ENCODE measurements around the gene PAQR8. TPM values are rescaled to one million over a fixed set of nuclear protein-coding genes. Genes with fewer than 3 reads are reported as not detected.
A peak's percentile ranks its signal among the peaks of the same experiment; 100 is the strongest.

Gene PAQR8
- total RNA-seq, 1 donor from 2014 or later = 1.5 TPM

DNA sequence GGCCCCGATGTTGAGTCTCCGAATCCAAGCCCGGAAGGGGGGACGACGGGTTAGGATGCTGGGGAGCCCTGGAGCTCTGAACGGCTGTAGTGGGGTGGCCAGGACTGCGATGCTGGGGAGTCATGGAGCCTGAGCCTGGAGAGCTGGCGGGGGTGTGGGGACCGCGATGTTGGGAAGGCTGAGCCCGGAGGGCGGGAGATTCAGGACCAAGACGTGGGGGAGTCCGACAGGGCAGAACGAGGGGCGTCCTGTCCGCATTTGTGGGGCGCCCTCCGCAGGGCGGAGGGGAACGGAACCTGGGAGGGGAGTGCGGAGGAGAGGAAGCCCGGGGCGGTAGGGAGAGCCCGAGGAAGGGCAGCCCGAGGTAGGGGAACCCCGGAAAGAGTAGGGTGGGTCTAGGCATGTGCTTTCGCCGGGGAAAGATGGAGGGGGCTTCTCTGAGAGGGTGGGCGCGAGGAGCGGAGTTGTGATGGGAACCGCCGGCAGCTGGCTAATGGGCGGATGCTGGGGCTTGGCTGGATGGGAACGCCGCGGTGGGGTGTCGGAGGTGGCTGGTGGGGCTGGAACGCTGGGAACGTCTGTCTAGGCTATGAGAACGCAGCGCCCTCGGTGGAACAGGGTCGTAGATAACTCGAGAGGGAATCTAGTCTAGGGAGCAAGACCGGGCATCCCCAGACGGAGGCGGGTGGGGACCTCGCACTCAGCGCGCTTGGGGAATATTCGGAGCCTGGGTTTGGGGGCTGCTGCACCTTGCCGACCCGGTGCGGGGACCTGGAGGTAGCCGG lies 684 bp downstream of the PAQR8 start:
- Histone ChIP-seq H3K27me3 (ENCODE audit: insufficient read depth, low read length) (no peaks in the 10 kb centered on the region), H3K4me2 (ENCODE audit: low read length) (peak overlapping the region; percentile 100), H3K36me3 (ENCODE audit: insufficient read depth, low read length) (no peaks in the 10 kb centered on the region), H3K9ac (ENCODE audit: low read length) (peak overlapping the region; percentile 82), H3K4me3 (ENCODE audit: insufficient read depth, low read depth, low read length) (peak overlapping the region; percentile 84), H3K79me2 (ENCODE audit: insufficient read depth, low read length) (no peaks in the 10 kb centered on the region), H3K27ac (ENCODE audit: low read depth, low read length) (peak overlapping the region; percentile 48), H3K9me3 (ENCODE audit: insufficient read depth, low read depth, low read length) (no peaks in the 10 kb centered on the region), H3K4me1 (ENCODE audit: insufficient read depth, low read length) (peaks cover 10% of the 10 kb centered on the region), H4K20me1 (ENCODE audit: insufficient read depth, low read length) (peaks cover 5% of the 10 kb centered on the region), H2AFZ (ENCODE audit: low read depth, low read length) (peak overlapping the region; percentile 89)
- peak overlapping the region; percentile 93 for H3K4me3 Mint-ChIP-seq (ENCODE audit: unreplicated experiment)
- TF ChIP-seq, protein P1, sequence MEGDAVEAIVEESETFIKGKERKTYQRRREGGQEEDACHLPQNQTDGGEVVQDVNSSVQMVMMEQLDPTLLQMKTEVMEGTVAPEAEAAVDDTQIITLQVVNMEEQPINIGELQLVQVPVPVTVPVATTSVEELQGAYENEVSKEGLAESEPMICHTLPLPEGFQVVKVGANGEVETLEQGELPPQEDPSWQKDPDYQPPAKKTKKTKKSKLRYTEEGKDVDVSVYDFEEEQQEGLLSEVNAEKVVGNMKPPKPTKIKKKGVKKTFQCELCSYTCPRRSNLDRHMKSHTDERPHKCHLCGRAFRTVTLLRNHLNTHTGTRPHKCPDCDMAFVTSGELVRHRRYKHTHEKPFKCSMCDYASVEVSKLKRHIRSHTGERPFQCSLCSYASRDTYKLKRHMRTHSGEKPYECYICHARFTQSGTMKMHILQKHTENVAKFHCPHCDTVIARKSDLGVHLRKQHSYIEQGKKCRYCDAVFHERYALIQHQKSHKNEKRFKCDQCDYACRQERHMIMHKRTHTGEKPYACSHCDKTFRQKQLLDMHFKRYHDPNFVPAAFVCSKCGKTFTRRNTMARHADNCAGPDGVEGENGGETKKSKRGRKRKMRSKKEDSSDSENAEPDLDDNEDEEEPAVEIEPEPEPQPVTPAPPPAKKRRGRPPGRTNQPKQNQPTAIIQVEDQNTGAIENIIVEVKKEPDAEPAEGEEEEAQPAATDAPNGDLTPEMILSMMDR (IDR thresholded peaks at IDR 0.05; ENCODE audit: insufficient read depth, low read depth, low read length) = no peak
- TF ChIP-seq EZH2 (IDR thresholded peaks at IDR 0.05; ENCODE audit: insufficient read depth, low read length) = peak; percentile 41
- H3K9me3 Mint-ChIP-seq (ENCODE audit: unreplicated experiment) = no peaks in the 10 kb centered on the region
- H3K27me3 Mint-ChIP-seq (ENCODE audit: low read depth, unreplicated experiment) = no peaks in the 10 kb centered on the region
- peaks cover 5% of the 10 kb centered on the region for H3K4me1 Mint-ChIP-seq (ENCODE audit: low read depth, unreplicated experiment)
- peaks cover 2% of the 10 kb centered on the region for H3K36me3 Mint-ChIP-seq (ENCODE audit: low read depth, unreplicated experiment)
- peak overlapping the region; percentile 78 for H3K27ac Mint-ChIP-seq (ENCODE audit: unreplicated experiment)
- FAIRE-seq = no peak
- no peak for DNase-seq (ENCODE audit: low read depth)

DNA sequence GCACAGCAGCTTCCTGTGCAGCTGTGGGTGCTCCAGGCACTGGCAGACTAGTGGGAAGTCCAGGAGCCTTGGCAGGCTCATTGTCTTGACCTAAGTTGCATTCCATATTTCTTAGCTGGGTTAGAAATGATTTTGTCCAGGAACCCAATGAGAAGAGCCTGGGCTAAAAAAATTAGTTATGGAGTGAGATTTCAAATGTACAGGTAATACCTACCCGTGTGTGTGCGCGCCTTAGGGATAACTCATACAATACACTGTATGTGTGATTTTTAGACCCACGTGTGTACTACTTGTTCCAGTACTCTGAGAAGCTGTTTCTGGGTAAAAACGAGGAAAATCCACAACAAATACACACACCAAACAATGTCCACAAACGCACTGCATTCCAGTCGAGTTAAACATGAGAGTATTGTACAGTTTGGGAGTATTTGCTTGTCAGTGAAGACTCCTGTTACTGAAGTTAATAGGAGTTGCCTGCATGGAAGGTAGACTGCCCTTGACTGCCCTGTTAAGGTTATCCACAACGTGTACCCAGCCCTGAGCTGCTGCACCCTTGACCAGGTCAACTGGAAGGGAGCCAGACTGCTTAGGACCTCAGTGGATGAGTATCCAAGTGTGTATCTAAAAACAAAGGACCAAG lies 1.4 kb downstream of the PAQR8 start:
- peaks cover 5% of the 10 kb centered on the region for H3K36me3 Mint-ChIP-seq (ENCODE audit: low read depth, unreplicated experiment)
- H3K79me2 ChIP-seq (ENCODE audit: insufficient read depth, low read length) = no peaks in the 10 kb centered on the region
- H3K27me3 ChIP-seq (ENCODE audit: insufficient read depth, low read length) = no peaks in the 10 kb centered on the region
- H3K4me3 Mint-ChIP-seq (ENCODE audit: unreplicated experiment) = peak overlapping the region; percentile 93
- H4K20me1 ChIP-seq (ENCODE audit: insufficient read depth, low read length) = peaks cover 5% of the 10 kb centered on the region
- H2AFZ ChIP-seq (ENCODE audit: low read depth, low read length) = peak overlapping the region; percentile 89
- H3K4me1 Mint-ChIP-seq (ENCODE audit: low read depth, unreplicated experiment) = peaks cover 5% of the 10 kb centered on the region
- H3K9me3 ChIP-seq (ENCODE audit: insufficient read depth, low read depth, low read length) = no peaks in the 10 kb centered on the region
- H3K27ac Mint-ChIP-seq (ENCODE audit: unreplicated experiment) = no peak overlapping the region
- H3K4me1 ChIP-seq (ENCODE audit: insufficient read depth, low read length) = peaks cover 10% of the 10 kb centered on the region
- DNase-seq (ENCODE audit: low read depth) (no peak), FAIRE-seq (no peak)
- no peaks in the 10 kb centered on the region for H3K27me3 Mint-ChIP-seq (ENCODE audit: low read depth, unreplicated experiment)
- TF ChIP-seq, protein P1 (IDR thresholded peaks at IDR 0.05; ENCODE audit: insufficient read depth, low read depth, low read length) = no peak
- TF ChIP-seq EZH2 (IDR thresholded peaks at IDR 0.05; ENCODE audit: insufficient read depth, low read length) = no peak
- no peaks in the 10 kb centered on the region for H3K36me3 ChIP-seq (ENCODE audit: insufficient read depth, low read length)
- peak overlapping the region; percentile 84 for H3K4me3 ChIP-seq (ENCODE audit: insufficient read depth, low read depth, low read length)
- H3K9ac ChIP-seq (ENCODE audit: low read length) = peak overlapping the region; percentile 82
- H3K9me3 Mint-ChIP-seq (ENCODE audit: unreplicated experiment) = no peaks in the 10 kb centered on the region
- H3K27ac ChIP-seq (ENCODE audit: low read depth, low read length) = no peak overlapping the region
- H3K4me2 ChIP-seq (ENCODE audit: low read length) = peak overlapping the region; percentile 100
